ENCODE measurements around the gene ACTN4.

DNA sequence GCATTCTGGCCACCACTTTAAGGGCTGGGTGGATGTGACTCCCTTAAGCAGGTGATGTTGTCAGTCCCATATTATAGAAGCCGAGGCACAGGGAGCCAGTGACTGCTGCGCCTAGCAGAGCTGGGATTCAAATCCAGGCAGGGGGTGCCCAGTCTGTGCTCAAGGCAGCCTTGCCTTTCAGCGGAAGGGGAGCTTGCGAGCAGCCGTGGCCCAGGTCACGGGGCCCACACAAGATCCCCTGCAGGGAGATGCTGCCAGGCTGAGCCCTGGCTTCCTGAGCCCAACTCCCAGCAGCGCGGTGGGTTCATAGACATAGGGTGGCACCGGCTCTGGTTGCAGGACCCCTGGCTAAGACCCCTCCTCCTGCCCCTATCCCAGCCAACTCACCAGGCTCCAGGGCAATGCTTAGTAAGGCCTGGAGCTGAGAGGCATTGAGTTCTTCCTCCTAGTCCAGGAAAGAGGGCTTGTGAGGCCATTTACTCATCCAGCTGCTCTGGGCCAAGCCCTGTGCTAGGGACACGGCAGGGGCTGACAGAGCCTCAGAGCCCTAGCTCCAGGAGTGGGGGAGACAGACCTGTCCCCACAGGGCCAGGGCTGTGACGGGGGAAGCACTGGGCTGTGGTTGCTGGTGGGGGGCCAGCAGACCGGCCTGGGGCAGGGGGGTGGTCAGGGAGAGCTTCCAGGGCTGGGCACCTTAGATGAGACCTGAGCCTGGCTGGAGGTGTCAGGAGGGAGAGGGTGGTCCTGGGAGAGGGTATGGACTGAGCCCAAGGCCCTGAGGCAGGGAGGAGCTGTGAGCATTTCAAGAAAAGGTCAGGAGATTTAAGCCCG lies 87.2 kb downstream of the ACTN4 start:
- TF ChIP-seq, protein P1, sequence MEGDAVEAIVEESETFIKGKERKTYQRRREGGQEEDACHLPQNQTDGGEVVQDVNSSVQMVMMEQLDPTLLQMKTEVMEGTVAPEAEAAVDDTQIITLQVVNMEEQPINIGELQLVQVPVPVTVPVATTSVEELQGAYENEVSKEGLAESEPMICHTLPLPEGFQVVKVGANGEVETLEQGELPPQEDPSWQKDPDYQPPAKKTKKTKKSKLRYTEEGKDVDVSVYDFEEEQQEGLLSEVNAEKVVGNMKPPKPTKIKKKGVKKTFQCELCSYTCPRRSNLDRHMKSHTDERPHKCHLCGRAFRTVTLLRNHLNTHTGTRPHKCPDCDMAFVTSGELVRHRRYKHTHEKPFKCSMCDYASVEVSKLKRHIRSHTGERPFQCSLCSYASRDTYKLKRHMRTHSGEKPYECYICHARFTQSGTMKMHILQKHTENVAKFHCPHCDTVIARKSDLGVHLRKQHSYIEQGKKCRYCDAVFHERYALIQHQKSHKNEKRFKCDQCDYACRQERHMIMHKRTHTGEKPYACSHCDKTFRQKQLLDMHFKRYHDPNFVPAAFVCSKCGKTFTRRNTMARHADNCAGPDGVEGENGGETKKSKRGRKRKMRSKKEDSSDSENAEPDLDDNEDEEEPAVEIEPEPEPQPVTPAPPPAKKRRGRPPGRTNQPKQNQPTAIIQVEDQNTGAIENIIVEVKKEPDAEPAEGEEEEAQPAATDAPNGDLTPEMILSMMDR (IDR thresholded peaks at IDR 0.05): no peak
- TF ChIP-seq POLR2A (IDR thresholded peaks at IDR 0.05): no peak
